GM12878 (cell line): Measurements from ENCODE around the gene MOGAT2. TPM values are rescaled to one million over a fixed set of nuclear protein-coding genes. Genes with fewer than 3 reads are reported as not detected.
A peak's percentile ranks its signal among the peaks of the same experiment; 100 is the strongest.

Experiments used
- ATAC-seq: fragments of 200-7000 bp; cut with Tn5 transposase; 3 replicates; pipeline ENCODE4 v1.9.1; 2020; ENCODE audit warnings: mild to moderate bottlenecking, moderate library complexity
- BruUV-seq: library from RNA; stranded (reverse); fragments of 400-500 nt; replicated peaks from 2 replicates; lab custom pipeline; 2021; lab: Mats Ljungman, UMichigan
- CTCF ChIA-PET: fragments of 300-600 bp; sonication (Branson Sonifier 250); formaldehyde crosslinking; extraction: SDS; loops from one replicate; lab custom pipeline; 2021; ENCODE audit warnings: inconsistent platforms; lab: Yijun Ruan, JAX
- POLR2A ChIA-PET: fragments of 350-600 bp; formaldehyde crosslinking; extraction: SDS; loops from one replicate; lab custom pipeline; 2021; ENCODE audit warnings: inconsistent platforms; lab: Charles Lee
- RAD21 ChIA-PET: fragments of 300-600 bp; sonication (Branson Sonifier 250); formaldehyde crosslinking; loops from one replicate; lab custom pipeline; 2023; ENCODE audit warnings: antibody characterized with exemption; ENCODE audit not compliant: unreplicated experiment; lab: Charles Lee
- SMC1A ChIA-PET: fragments of 300-600 bp; sonication (Branson Sonifier 250); formaldehyde crosslinking; loops from one replicate; lab custom pipeline; 2023; ENCODE audit not compliant: unreplicated experiment, uncharacterized antibody; lab: Charles Lee
- DNase-seq: peaks from one replicate; pipeline ENCODE4 v3.0.0-alpha.2; 2011; ENCODE audit warnings: low read depth, low spot score
- FAIRE-seq: peaks from 3 replicates; lab custom pipeline; 2011; peaks lifted over from hg19 to GRCh38; lab: Jason Lieb, UNC
- H2AFZ ChIP-seq: 2 replicates; pipeline ENCODE4 v1.6.0; 2011; ENCODE audit warnings: low read depth, low read length, control low read depth; ENCODE audit not compliant: control insufficient read depth
- H3K27ac ChIP-seq: 2 replicates; pipeline ENCODE4 v1.5.1; 2011; ENCODE audit warnings: control low read depth; ENCODE audit not compliant: control insufficient read depth, insufficient read depth
- H3K27me3 ChIP-seq, 2 experiments: replicated peaks in 1 of 2; 2 replicates each; pipeline versions ENCODE4 v1.6.0 to v1.6.1; 2011; ENCODE audit warnings: low read length in 1 of 2; ENCODE audit not compliant: control insufficient read depth in 2 of 2, insufficient read depth in 2 of 2
- H3K36me3 ChIP-seq, 2 experiments: 2 replicates each; pipeline ENCODE4 v1.5.1; 2011; ENCODE audit warnings: low read length in 1 of 2; ENCODE audit not compliant: control insufficient read depth in 2 of 2, insufficient read depth in 2 of 2
- H3K4me1 ChIP-seq: 2 replicates; pipeline ENCODE4 v1.6.1; 2011; ENCODE audit warnings: mild to moderate bottlenecking, low read length, moderate library complexity, mixed read lengths; ENCODE audit not compliant: control insufficient read depth, insufficient read depth
- H3K4me2 ChIP-seq: 2 replicates; pipeline ENCODE4 v1.6.0; 2011; ENCODE audit warnings: control low read depth; ENCODE audit not compliant: control insufficient read depth, insufficient read depth
- H3K4me3 ChIP-seq: fragments of 200-600 bp; sonication (generic); 2 replicates; pipeline ENCODE4 v1.5.1; 2016
- H3K79me2 ChIP-seq: 2 replicates; pipeline ENCODE4 v1.6.0; 2011; ENCODE audit warnings: low read length; ENCODE audit not compliant: control insufficient read depth, insufficient read depth
- H3K9ac ChIP-seq: 2 replicates; pipeline ENCODE4 v1.8.0; 2011; ENCODE audit warnings: low read length, control low read depth, mixed read lengths; ENCODE audit not compliant: control insufficient read depth, insufficient read depth
- H3K9me3 ChIP-seq: replicated peaks from 3 replicates; pipeline ENCODE4 v1.5.1; 2011; ENCODE audit warnings: mild to moderate bottlenecking, low read length; ENCODE audit not compliant: control insufficient read depth, insufficient read depth
- H4K20me1 ChIP-seq: 2 replicates; pipeline ENCODE4 v1.6.0; 2011; ENCODE audit not compliant: control insufficient read depth, insufficient read depth
- ATF7 ChIP-seq: fragments of 450-650 bp; IDR thresholded peaks from 2 replicates; pipeline ENCODE4 v1.6.1; 2016; ENCODE audit warnings: low read depth, mild to moderate bottlenecking
- BCL3 ChIP-seq: IDR thresholded peaks from 2 replicates; pipeline ENCODE4 v1.6.1; 2011; ENCODE audit warnings: borderline replicate concordance, low read depth, mild to moderate bottlenecking, moderate library complexity, low read length; ENCODE audit not compliant: insufficient read depth, poor library complexity, severe bottlenecking
- BHLHE40 ChIP-seq, 2 experiments: fragments of 450-650 bp in 1 of 2; IDR thresholded peaks; 2 replicates each; pipeline ENCODE4 v1.6.1; 2011 to 2017; ENCODE audit warnings: low read depth in 2 of 2, borderline replicate concordance in 1 of 2, improper control_type of control experiment in 1 of 2, low read length in 1 of 2, mild to moderate bottlenecking in 1 of 2
- CREB1 ChIP-seq: IDR thresholded peaks from 2 replicates; pipeline ENCODE4 v1.6.1; 2012; ENCODE audit warnings: low read depth, mild to moderate bottlenecking, inconsistent platforms
- MTA3 ChIP-seq: IDR thresholded peaks from 2 replicates; pipeline ENCODE4 v1.6.1; 2012; ENCODE audit warnings: low read length, inconsistent platforms, borderline replicate concordance
- NR2C1 ChIP-seq: fragments of 450-650 bp; IDR thresholded peaks from 2 replicates; pipeline ENCODE4 v1.6.1; 2017; ENCODE audit warnings: antibody characterized with exemption, mild to moderate bottlenecking, moderate library complexity
- RAD21 ChIP-seq: IDR thresholded peaks from 2 replicates; pipeline ENCODE4 v1.6.1; 2011; ENCODE audit warnings: mild to moderate bottlenecking, low read depth, low read length, moderate library complexity; ENCODE audit not compliant: insufficient read depth
- SIN3A ChIP-seq: IDR thresholded peaks from 2 replicates; pipeline ENCODE4 v1.6.1; 2012; ENCODE audit warnings: low read depth, low read length, improper control_type of control experiment
- TAF1 ChIP-seq: IDR thresholded peaks from 2 replicates; pipeline ENCODE4 v1.6.1; 2011; ENCODE audit warnings: mild to moderate bottlenecking, low read depth, low read length, borderline replicate concordance
- ZNF217 ChIP-seq: fragments of 450-650 bp; IDR thresholded peaks from 2 replicates; pipeline ENCODE4 v1.6.1; 2017; ENCODE audit warnings: antibody characterized with exemption, mild to moderate bottlenecking
- WGBS: methylation state at CpG from one replicate; pipeline ENCODE4 v1.1.6; 2016; ENCODE audit warnings: low lambda C conversion rate; ENCODE audit not compliant: insufficient replicate concordance, insufficient coverage; ENCODE audit errors: missing lambda C conversion rate; 5-methylcytosine and 5-hydroxymethylcytosine counted together
- in situ Hi-C: fragments of 300-500 bp; cut with MboI; formaldehyde crosslinking; loops from 9 replicates; pipeline ENCODE4 v1.14.3; 2018; ENCODE audit warnings: mixed read lengths
- intact Hi-C: fragments of 100-400 bp; cut with micrococcal nuclease; formaldehyde crosslinking; loops from one replicate; pipeline ENCODE4 v1.14.2; 2022; ENCODE audit not compliant: unreplicated experiment
- polyA plus RNA-seq, 11 experiments: library from polyadenylated mRNA; depleted of rRNA in 4 of 11; unstranded in 6 of 11; stranded (reverse) in 5 of 11; fragments of >200 nt; fragmentation: Nextera tagmentation in 4 of 11; fragmentation: Illumina TruSeq in 1 of 11; extraction: Ambion mirVana in 4 of 11; extraction: Trizol in 1 of 11; gene quantifications; 1 replicate in 1 of 11; 2 replicates in 10 of 11; pipeline versions ENCODE4 v1.2.1 to v1.2.3, GENCODE V29; 2011 to 2016; ENCODE audit warnings: inconsistent platforms in 2 of 11, missing spikeins in 2 of 11, low read depth in 1 of 11
- total RNA-seq, 4 experiments: library from RNA; depleted of rRNA in 3 of 4; stranded (reverse); fragments of >200 nt in 3 of 4; fragmentation: Illumina TruSeq in 1 of 4; extraction: Trizol in 1 of 4; gene quantifications; 2 replicates each; pipeline versions ENCODE4 v1.2.1 to v1.2.3, GENCODE V29; 2013 to 2021

Gene MOGAT2
- total and polyA plus RNA-seq, 10 of the 15 experiments (the other 5 are each of a cell fraction or from before 2014, with no cell fraction given) = 0.15 to 0.45 (median 0.22) TPM; not detected in 1

DNA sequence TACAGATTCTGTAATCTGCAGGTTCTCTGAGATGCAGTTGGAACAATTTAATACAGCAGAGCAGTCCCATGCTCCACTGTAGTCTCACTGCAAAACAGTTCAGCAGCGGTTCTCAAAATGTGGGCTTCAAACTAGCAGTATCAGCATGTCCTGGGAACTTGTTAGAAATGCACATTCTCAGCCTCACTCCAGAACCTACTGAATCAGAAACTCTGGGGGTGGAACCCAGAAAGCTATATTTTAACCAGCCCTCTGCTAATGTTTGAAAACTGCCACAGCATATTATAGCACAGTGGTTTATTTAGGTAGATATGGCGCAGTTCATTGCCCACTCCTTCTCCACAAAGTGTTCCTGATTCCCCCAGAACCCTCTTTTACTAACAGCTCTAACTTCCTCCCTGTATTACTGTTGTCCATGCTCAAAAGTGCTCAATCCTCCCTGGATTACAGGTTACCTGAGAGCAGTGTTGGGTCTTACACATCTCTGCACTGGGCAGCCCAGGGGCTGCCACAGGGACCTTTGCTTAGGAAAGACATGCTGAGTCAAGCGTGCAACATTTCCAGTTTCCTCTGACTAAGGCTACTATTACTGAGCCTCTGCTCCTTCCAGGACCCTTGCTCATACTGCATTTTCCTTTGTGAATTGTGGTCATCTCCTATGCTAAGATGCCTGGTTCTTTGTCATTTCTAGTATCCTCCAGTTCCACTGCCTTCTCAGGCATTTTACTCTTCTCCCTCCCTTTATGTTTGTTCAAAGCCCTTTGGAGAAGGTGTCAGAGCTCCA is 43.3 kb downstream of the MOGAT2 start:
- no peaks in the 10 kb centered on the region for H3K27me3 ChIP-seq
- RAD21 ChIA-PET = interaction anchor here (1.0 kb wide), 1 partner anchor 42 kb away, joined by 3 read pairs; no protein-coding TSS in a partner anchor
- TF ChIP-seq NR2C1 = no peak
- peak; percentile 24 for TF ChIP-seq BCL3
- TF ChIP-seq SIN3A = no peak
- no TSS peak for BruUV-seq
- H2AFZ ChIP-seq = no peak overlapping the region
- in situ Hi-C loops (no loop called here), intact Hi-C loops (loop anchor here (10.0 kb wide), 1 partner anchor 166 kb away; no protein-coding TSS in a partner anchor)
- ATAC-seq (no peak; the same call in 2 of the 3 replicates), DNase-seq (no peak), FAIRE-seq (no peak)
- no peak overlapping the region for H3K4me2 ChIP-seq
- H4K20me1 ChIP-seq = no peaks in the 10 kb centered on the region
- H3K9ac ChIP-seq = no peak overlapping the region
- no peaks in the 10 kb centered on the region for H3K79me2 ChIP-seq
- no peak overlapping the region for H3K4me3 ChIP-seq
- H3K4me1 ChIP-seq = peaks cover under 1% of the 10 kb centered on the region
- SMC1A ChIA-PET = no interaction called here
- CTCF ChIA-PET = interaction anchor here (0.6 to 1.6 kb wide), 3 partner anchors 41 to 353 kb away, joined by 3 to 4 read pairs (median 4); no protein-coding TSS in a partner anchor
- H3K36me3 ChIP-seq = no peaks in the 10 kb centered on the region
- WGBS = 87% methylated on average over 3 of the region's 3 CpGs
- no peak overlapping the region for H3K27ac ChIP-seq
- POLR2A ChIA-PET = no interaction called here
- no peaks in the 10 kb centered on the region for H3K9me3 ChIP-seq

DNA sequence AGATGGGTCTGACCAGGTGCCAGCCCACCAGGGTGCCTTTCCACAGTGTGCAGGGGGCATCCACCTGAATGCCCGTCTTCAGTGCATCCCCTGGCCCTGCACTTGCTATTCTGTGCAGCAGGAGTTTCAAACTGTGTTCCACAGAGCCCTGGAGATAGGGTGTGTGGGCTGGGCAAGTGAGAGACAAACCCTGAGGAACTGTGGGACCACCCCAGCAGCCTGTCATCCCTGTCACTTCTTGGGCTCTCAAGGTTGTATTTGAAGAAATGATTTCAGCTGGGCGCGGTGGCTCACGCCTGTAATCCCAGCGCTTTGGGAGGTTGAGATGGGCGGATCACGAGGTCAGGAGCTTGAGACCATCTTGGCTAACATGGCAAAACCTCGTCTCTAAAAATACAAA is 44.5 kb downstream of the MOGAT2 start:
- 67% methylated on average over 7 of the region's 8 CpGs for WGBS
- Histone ChIP-seq H3K4me1 (peaks cover 13% of the 10 kb centered on the region), H3K27me3 (no peaks in the 10 kb centered on the region), H4K20me1 (no peaks in the 10 kb centered on the region), H3K4me2 (no peak overlapping the region), H3K27ac (no peak overlapping the region), H3K9ac (no peak overlapping the region), H3K4me3 (no peak overlapping the region), H2AFZ (no peak overlapping the region), H3K36me3 (no peaks in the 10 kb centered on the region), H3K9me3 (no peaks in the 10 kb centered on the region), H3K79me2 (no peaks in the 10 kb centered on the region)
- FAIRE-seq (no peak), ATAC-seq (no peak), DNase-seq (no peak)
- no peak for TF ChIP-seq RAD21
- no peak for TF ChIP-seq TAF1
- no peak for TF ChIP-seq NR2C1
- no peak for TF ChIP-seq MTA3
- TF ChIP-seq BHLHE40 (IDR thresholded peaks at IDR 0.05; ENCODE audit: borderline replicate concordance in 1 of 2, low read depth in 2 of 2, low read length in 1 of 2) = no peak
- no peak for TF ChIP-seq CREB1
- TF ChIP-seq ATF7 = no peak
- no peak for TF ChIP-seq ZNF217
- RAD21 ChIA-PET = no interaction called here
- in situ Hi-C loops (no loop called here), intact Hi-C loops (loop anchor here (10.0 kb wide), 1 partner anchor 167 kb away; no protein-coding TSS in a partner anchor)
- POLR2A ChIA-PET = no interaction called here
- no TSS peak for BruUV-seq
- SMC1A ChIA-PET = no interaction called here
- CTCF ChIA-PET = interaction anchor here (1.1 to 1.4 kb wide), 2 partner anchors 39 to 56 kb away, joined by 3 to 4 read pairs; no protein-coding TSS in a partner anchor
